Prostate gland (tissue), 2 donors: Measurements from ENCODE around the gene ZNF780A.

Experiments used
- CTCF ChIP-seq, 4 experiments: fragments of 200-600 bp in 2 of 4; fragments of 450-650 bp in 2 of 4; sonication (generic) in 2 of 4; IDR thresholded peaks; 1 replicate in 3 of 4; 2 replicates in 1 of 4; pipeline ENCODE4 v1.5.1; 2016 to 2019; ENCODE audit warnings: antibody characterized with exemption in 4 of 4, mild to moderate bottlenecking in 2 of 4, moderate library complexity in 2 of 4
- POLR2A ChIP-seq: fragments of 450-650 bp; IDR thresholded peaks from one replicate; pipeline ENCODE4 v1.6.1; 2016; ENCODE audit warnings: antibody characterized with exemption, mild to moderate bottlenecking
- POLR2AphosphoS5 ChIP-seq: sonication (generic); formaldehyde crosslinking; IDR thresholded peaks from one replicate; pipeline ENCODE4 v1.6.1; 2017; ENCODE audit warnings: antibody characterized with exemption

DNA sequence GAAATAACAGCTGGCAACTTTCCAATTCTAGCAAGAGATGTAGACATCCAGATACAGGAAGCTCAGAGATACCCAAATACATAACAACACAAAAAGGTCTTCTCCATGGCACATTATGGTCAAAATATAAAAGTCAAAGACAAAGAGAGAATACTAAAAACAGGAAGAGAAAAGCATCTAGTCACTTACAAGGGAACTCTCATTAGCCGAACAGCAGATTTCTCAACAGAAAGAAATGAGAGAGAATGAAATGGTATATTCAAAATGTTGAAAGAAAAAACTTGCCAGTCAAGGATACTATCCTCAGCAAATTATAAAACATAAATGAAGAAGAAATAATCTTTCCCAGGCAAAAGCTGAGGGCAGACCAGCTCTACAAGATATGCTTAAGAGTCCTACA, 12.4 kb downstream of the ZNF780A start:
- TF ChIP-seq CTCF (IDR thresholded peaks at IDR 0.05): no peak
- no peak for TF ChIP-seq POLR2A
- TF ChIP-seq POLR2AphosphoS5: no peak
